Activated CD4-positive, alpha-beta T cell treated with anti-CD3 and anti-CD28 coated beads, Interleukin-2, amount 10 ng/mL, durations not matched to agents 7 days and 5 days (primary cell): Measurements from ENCODE around the gene PROSER3. TPM values are rescaled to one million over a fixed set of nuclear protein-coding genes. Genes with fewer than 3 reads are reported as not detected.
A peak's percentile ranks its signal among the peaks of the same experiment; 100 is the strongest.

Experiments used
- CTCF ChIA-PET: fragments of 350-600 bp; sonication (Branson Sonifier 250); formaldehyde crosslinking; loops from one replicate; lab custom pipeline; 2021; ENCODE audit warnings: antibody characterized with exemption; lab: Charles Lee
- POLR2A ChIA-PET: fragments of 350-600 bp; sonication (Branson Sonifier 250); formaldehyde crosslinking; loops from one replicate; lab custom pipeline; 2021; ENCODE audit warnings: antibody characterized with exemption; lab: Charles Lee
- DNase-seq: peaks from one replicate; pipeline ENCODE4 v3.0.0-alpha.2; 2020
- H3K27ac Mint-ChIP-seq: one replicate; pipeline ENCODE4 v1.8.0; 2021; ENCODE audit warnings: mild to moderate bottlenecking, moderate library complexity, mixed read lengths
- H3K27me3 Mint-ChIP-seq: one replicate; pipeline ENCODE4 v1.8.0; 2021; ENCODE audit warnings: mixed read lengths
- H3K36me3 Mint-ChIP-seq: one replicate; pipeline ENCODE4 v1.8.0; 2021; ENCODE audit warnings: low read depth, mixed read lengths
- H3K4me1 Mint-ChIP-seq: one replicate; pipeline ENCODE4 v1.8.0; 2021; ENCODE audit warnings: mixed read lengths
- H3K4me3 Mint-ChIP-seq: one replicate; pipeline ENCODE4 v1.8.0; 2021; ENCODE audit warnings: mild to moderate bottlenecking, moderate library complexity, mixed read lengths
- H3K9me3 Mint-ChIP-seq: one replicate; pipeline ENCODE4 v1.8.0; 2021; ENCODE audit warnings: mixed read lengths
- total RNA-seq, 2 experiments: library from RNA; stranded (reverse); gene quantifications; one replicate each; pipeline ENCODE4 v1.2.3, GENCODE V29; 2021

The PROSER3 gene
- total RNA-seq, 2 experiments from 2014 or later: 53.7 to 59.1 TPM

GRCh38 chr19:35743640-35744429 lies 14.1 kb upstream of the PROSER3 start:
- CTCF ChIA-PET: interaction anchor here (0.7 to 1.7 kb wide), 5 partner anchors 8 to 51 kb away, joined by 3 to 6 read pairs (median 4); no protein-coding TSS in a partner anchor
- Mint-ChIP-seq H3K4me3 (peak overlapping the region; percentile 95), H3K9me3 (no peaks in the 10 kb centered on the region), H3K27ac (peak overlapping the region; percentile 99), H3K4me1 (peaks cover 61% of the 10 kb centered on the region), H3K36me3 (peaks cover 22% of the 10 kb centered on the region), H3K27me3 (no peaks in the 10 kb centered on the region)
- POLR2A ChIA-PET: interaction anchor here (1.0 kb wide), 1 partner anchor 47 kb away, joined by 5 read pairs; no protein-coding TSS in a partner anchor
- no peak for DNase-seq

DNA sequence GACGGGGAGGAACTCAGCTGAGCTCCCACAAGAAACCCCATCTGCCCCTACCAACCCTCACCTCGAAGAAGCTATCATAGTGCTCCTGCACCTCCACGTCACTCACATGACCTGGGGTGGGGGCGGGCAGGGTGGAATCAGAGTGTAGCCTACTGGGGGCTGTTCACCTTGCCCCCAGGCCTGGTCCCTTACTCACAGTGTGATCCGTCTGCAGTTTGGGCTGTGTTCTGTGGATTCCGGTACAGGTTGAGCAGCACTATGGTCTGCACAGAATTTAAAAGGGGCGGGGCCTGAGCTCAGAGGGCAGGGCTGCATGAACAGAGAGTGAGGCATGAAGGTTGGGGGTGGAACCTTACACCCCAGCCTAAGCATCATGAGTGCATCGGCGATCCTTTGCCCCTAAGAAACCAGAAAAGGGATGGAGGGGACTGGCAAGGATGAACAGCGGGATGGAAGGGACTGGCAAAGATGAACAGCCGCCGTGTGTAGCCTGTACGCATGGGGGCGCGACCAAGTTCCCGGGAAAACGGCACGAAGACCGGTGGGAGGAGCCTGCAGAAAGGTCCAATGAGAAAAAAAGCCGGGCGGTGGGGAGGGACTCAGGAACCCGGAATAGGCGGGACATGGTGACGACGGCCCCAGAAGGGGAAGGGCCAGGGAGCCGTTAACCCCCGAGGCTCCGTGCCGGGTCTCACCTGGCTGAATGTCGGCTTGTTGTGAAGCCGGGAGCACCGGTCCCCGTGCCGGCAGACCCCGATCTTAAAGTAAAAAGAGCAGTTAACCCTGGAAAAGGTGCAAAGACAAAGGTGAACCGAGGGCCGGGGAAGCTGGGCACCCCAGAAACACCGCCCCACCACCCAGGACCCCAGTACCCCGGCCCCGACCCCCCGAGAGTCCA lies 13.3 kb upstream of the PROSER3 start:
- Mint-ChIP-seq H3K9me3 (no peaks in the 10 kb centered on the region), H3K4me3 (peak overlapping the region; percentile 95), H3K36me3 (peaks cover 21% of the 10 kb centered on the region), H3K27ac (peak overlapping the region; percentile 99), H3K27me3 (no peaks in the 10 kb centered on the region), H3K4me1 (peaks cover 60% of the 10 kb centered on the region)
- peak; percentile 96 for DNase-seq
- POLR2A ChIA-PET: interaction anchor here (0.6 to 1.0 kb wide), 2 partner anchors 48 to 192 kb away, joined by 5 read pairs; no protein-coding TSS in a partner anchor
- CTCF ChIA-PET: interaction anchor here (0.9 to 1.7 kb wide), 6 partner anchors 7 to 52 kb away, joined by 3 to 6 read pairs (median 4); no protein-coding TSS in a partner anchor

DNA sequence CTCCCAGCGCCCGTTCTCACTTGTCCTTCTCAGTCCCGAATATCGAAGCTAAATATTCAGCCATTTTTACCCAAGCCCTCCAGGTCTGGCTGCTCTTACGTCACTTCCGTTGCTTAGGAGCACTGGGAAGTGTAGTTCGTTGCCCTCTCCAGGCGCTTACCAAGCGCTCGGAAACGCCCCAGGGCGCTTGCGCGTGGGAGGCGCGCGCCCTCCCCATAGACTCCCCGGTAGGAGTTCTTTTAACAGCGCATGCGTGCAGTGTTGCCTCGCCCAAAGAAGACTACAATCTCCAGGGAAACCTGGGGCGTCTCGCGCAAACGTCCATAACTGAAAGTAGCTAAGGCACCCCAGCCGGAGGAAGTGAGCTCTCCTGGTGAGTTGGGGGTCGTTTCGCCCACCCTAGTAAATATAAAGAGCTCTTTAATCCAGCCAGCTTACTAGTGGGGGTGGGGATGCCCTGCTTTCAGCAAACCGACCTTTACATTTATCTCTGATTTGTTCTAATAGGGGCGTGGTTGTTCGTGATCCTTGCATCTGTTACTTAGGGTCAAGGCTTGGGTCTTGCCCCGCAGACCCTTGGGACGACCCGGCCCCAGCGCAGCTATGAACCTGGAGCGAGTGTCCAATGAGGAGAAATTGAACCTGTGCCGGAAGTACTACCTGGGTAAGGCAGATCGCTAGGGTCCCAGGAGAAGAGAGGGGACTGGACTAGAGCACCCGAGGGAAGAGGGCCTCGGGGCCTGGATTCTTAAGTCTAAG lies 12.5 kb upstream of the PROSER3 start, which contains the start of the genes PSENEN and U2AF1L4:
TSS of gene PSENEN (plus strand) at position 324 of the 759 bp plus-strand sequence. CDS start at position 604, 280 bp downstream.
TSS of gene U2AF1L4 (minus strand) at position 91 of the 759 bp plus-strand sequence. CDS start at position 64, 27 bp downstream.
- H3K4me1 Mint-ChIP-seq: peaks cover 66% of the 10 kb centered on the region
- peak within 1 kb of the TSS; percentile 99 for H3K27ac Mint-ChIP-seq
- ChIA-PET CTCF (interaction anchor here (0.9 to 1.7 kb wide), 4 partner anchors 8 to 32 kb away, joined by 3 to 6 read pairs (median 4); no protein-coding TSS in a partner anchor), POLR2A (interaction anchor here (0.6 kb wide), 1 partner anchor 192 kb away, joined by 5 read pairs; no protein-coding TSS in a partner anchor)
- peaks cover 21% of the 10 kb centered on the region for H3K36me3 Mint-ChIP-seq
- H3K4me3 Mint-ChIP-seq: peak within 1 kb of the TSS; percentile 95
- H3K9me3 Mint-ChIP-seq: no peaks in the 10 kb centered on the region
- no peaks in the 10 kb centered on the region for H3K27me3 Mint-ChIP-seq
- DNase-seq: peak; percentile 98

- peak overlapping the region; percentile 99 for H3K27ac Mint-ChIP-seq
- H3K4me1 Mint-ChIP-seq: peaks cover 63% of the 10 kb centered on the region
- DNase-seq: no peak
- CTCF ChIA-PET: no interaction called here
- no peaks in the 10 kb centered on the region for H3K9me3 Mint-ChIP-seq
- POLR2A ChIA-PET: no interaction called here
- no peaks in the 10 kb centered on the region for H3K27me3 Mint-ChIP-seq
- H3K4me3 Mint-ChIP-seq: peak overlapping the region; percentile 95
- H3K36me3 Mint-ChIP-seq: peaks cover 21% of the 10 kb centered on the region
Observed at GRCh38 chr19:35746087-35746462, 11.9 kb upstream of the PROSER3 start.

- Mint-ChIP-seq H3K4me3 (peak overlapping the region; percentile 95), H3K36me3 (peaks cover 21% of the 10 kb centered on the region), H3K27ac (peak overlapping the region; percentile 99), H3K9me3 (no peaks in the 10 kb centered on the region), H3K27me3 (no peaks in the 10 kb centered on the region), H3K4me1 (peaks cover 63% of the 10 kb centered on the region)
- POLR2A ChIA-PET: no interaction called here
- DNase-seq: no peak
- CTCF ChIA-PET: no interaction called here
Observed at GRCh38 chr19:35746531-35746930, 11.4 kb upstream of the PROSER3 start.

- Mint-ChIP-seq H3K9me3 (no peaks in the 10 kb centered on the region), H3K4me3 (peak within 1 kb of the TSS; percentile 99), H3K27me3 (no peaks in the 10 kb centered on the region), H3K4me1 (peaks cover 49% of the 10 kb centered on the region), H3K36me3 (peaks cover 16% of the 10 kb centered on the region), H3K27ac (peak within 1 kb of the TSS; percentile 96)
- POLR2A ChIA-PET: interaction anchor here (0.6 to 0.7 kb wide), 2 partner anchors 10 to 33 kb away, joined by 3 read pairs; no protein-coding TSS in a partner anchor
- peak; percentile 100 for DNase-seq
- CTCF ChIA-PET: interaction anchor here (0.8 to 1.6 kb wide), 11 partner anchors 9 to 199 kb away, joined by 3 to 7 read pairs (median 4); no protein-coding TSS in a partner anchor
Observed at GRCh38 chr19:35748106-35749020, 9.6 kb upstream of the PROSER3 start, which contains the start of gene LIN37. Gene LIN37 (plus strand): TSS chr19:35748576. CDS start chr19:35748725, 149 bp downstream.

DNA sequence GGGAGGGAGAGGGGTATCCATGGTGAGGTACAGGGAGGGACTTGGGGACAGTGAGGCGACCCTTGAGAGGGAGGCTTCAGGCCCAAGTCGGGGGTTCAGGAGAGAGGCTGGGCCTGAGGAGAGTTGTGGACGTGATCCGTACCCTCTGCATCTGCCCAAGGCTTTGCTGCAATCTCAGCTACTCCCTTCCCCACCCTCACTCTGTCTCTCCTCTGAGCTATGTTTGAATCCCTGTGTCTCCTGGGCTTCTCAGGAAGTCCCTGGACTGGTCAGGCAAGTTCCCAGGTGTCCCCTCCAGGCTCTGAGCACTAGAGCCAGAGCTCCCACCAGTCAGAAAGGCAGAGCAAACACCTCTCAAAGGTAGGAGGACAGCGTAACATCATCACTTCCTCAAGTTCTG lies 7.8 kb upstream of the PROSER3 start:
- ChIA-PET POLR2A (no interaction called here), CTCF (interaction anchor here (0.9 to 1.2 kb wide), 4 partner anchors 10 to 181 kb away, joined by 3 read pairs; no protein-coding TSS in a partner anchor)
- H3K27me3 Mint-ChIP-seq: no peaks in the 10 kb centered on the region
- H3K36me3 Mint-ChIP-seq: peaks cover 17% of the 10 kb centered on the region
- H3K9me3 Mint-ChIP-seq: no peaks in the 10 kb centered on the region
- peak overlapping the region; percentile 41 for H3K27ac Mint-ChIP-seq
- H3K4me1 Mint-ChIP-seq: peaks cover 44% of the 10 kb centered on the region
- no peak for DNase-seq
- H3K4me3 Mint-ChIP-seq: peak overlapping the region; percentile 48

DNA sequence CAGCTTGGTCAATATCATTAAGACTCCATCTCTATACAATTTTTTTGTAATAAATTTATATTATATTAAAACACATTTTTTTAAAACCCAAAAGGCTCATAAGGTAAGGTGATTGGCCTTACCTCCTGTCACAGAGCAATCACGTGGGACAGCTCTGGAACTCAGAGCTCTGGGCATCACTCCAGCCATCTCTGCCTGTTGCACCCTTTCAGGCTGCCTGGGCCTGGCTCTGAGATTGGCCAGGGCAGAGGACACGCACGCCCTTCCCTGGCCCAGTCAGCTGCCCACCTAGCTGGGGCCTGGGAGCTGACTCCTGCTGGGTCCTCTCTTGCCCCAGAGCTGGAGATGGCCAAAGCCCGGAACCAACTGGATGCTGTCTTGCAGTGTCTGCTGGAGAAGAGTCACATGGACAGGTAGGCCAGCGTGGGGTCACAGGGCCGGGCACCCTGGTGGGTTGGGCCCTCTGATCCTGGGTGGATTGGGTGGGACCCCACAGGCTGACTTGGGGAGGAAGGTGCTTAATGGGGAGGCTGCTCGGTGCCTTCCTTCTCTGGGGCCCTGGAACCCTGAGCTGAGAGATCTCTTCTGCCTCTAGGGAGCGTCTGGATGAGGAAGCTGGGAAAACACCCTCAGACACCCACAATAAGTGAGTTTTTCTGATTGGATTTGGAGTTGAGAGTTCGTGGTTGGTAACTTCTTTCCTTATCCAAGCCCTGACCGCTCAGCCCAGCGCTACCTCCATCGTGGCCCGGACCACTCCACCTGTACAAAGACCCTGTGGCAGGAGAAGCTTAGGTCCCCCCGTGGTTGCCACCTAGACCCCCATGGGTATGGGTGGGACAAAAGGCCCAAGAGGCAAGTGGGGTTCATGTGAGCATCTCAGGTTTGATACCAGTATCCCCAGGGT lies 5.9 kb upstream of the PROSER3 start:
- Mint-ChIP-seq H3K36me3 (peaks cover 19% of the 10 kb centered on the region), H3K4me1 (peaks cover 41% of the 10 kb centered on the region), H3K9me3 (no peaks in the 10 kb centered on the region), H3K4me3 (no peak overlapping the region), H3K27ac (no peak overlapping the region), H3K27me3 (no peaks in the 10 kb centered on the region)
- POLR2A ChIA-PET: no interaction called here
- no peak for DNase-seq
- CTCF ChIA-PET: interaction anchor here (1.3 to 1.5 kb wide), 2 partner anchors 9 to 12 kb away, joined by 3 to 5 read pairs; partner anchors contain the start of gene IGFLR1

GRCh38 chr19:35752746-35753350 lies 5.1 kb upstream of the PROSER3 start:
- peaks cover 41% of the 10 kb centered on the region for H3K4me1 Mint-ChIP-seq
- ChIA-PET POLR2A (no interaction called here), CTCF (interaction anchor here (1.3 to 1.5 kb wide), 2 partner anchors 10 to 13 kb away, joined by 3 to 5 read pairs; partner anchors contain the start of gene IGFLR1)
- H3K27me3 Mint-ChIP-seq: no peaks in the 10 kb centered on the region
- peaks cover 18% of the 10 kb centered on the region for H3K36me3 Mint-ChIP-seq
- no peaks in the 10 kb centered on the region for H3K9me3 Mint-ChIP-seq
- DNase-seq: no peak
- no peak overlapping the region for H3K27ac Mint-ChIP-seq
- no peak overlapping the region for H3K4me3 Mint-ChIP-seq
